Loucy (cell line): ENCODE measurements around the gene CYFIP1.

Source experiments
- H2AFZ ChIP-seq: fragments of 200-600 bp; sonication (generic); 2 replicates; pipeline ENCODE4 v1.6.0; 2016; ENCODE audit warnings: antibody characterized with exemption, mild to moderate bottlenecking, low read length, moderate library complexity
- H3F3A ChIP-seq: fragments of 200-600 bp; 2 replicates; pipeline ENCODE4 v1.6.0; 2016; ENCODE audit warnings: antibody characterized with exemption, low read depth, mild to moderate bottlenecking
- H3K27me3 ChIP-seq: fragments of 200-600 bp; sonication (generic); 2 replicates; pipeline ENCODE4 v1.6.1; 2014; ENCODE audit warnings: low read length, mild to moderate bottlenecking; ENCODE audit not compliant: insufficient read depth, poor library complexity, severe bottlenecking
- H3K36me3 ChIP-seq: fragments of 200-600 bp; sonication (generic); 2 replicates; pipeline ENCODE4 v1.6.1; 2016; ENCODE audit warnings: low read length; ENCODE audit not compliant: insufficient read depth
- H3K4me1 ChIP-seq: fragments of 200-600 bp; sonication (generic); 2 replicates; pipeline ENCODE4 v1.5.1; 2014; ENCODE audit warnings: low read length, mild to moderate bottlenecking; ENCODE audit not compliant: insufficient read depth, poor library complexity, severe bottlenecking
- H3K4me2 ChIP-seq: fragments of 200-600 bp; sonication (generic); 2 replicates; pipeline ENCODE4 v1.6.0; 2014; ENCODE audit warnings: antibody characterized with exemption, low read length, low read depth, mild to moderate bottlenecking; ENCODE audit not compliant: poor library complexity, severe bottlenecking
- H3K4me3 ChIP-seq: fragments of 200-600 bp; sonication (generic); 2 replicates; pipeline ENCODE4 v1.5.1; 2014; ENCODE audit warnings: low read length, mild to moderate bottlenecking, mixed read lengths; ENCODE audit not compliant: poor library complexity, severe bottlenecking
- H3K79me2 ChIP-seq: fragments of 200-600 bp; sonication (generic); 2 replicates; pipeline ENCODE4 v1.6.1; 2014; ENCODE audit warnings: low read length; ENCODE audit not compliant: insufficient read depth
- H3K9ac ChIP-seq: fragments of 200-600 bp; sonication (generic); 2 replicates; pipeline ENCODE4 v1.6.0; 2014; ENCODE audit warnings: mild to moderate bottlenecking, low read depth, low read length, moderate library complexity; ENCODE audit not compliant: poor library complexity, severe bottlenecking
- H3K9me2 ChIP-seq: fragments of 200-600 bp; sonication (generic); replicated peaks from 2 replicates; pipeline ENCODE4 v1.6.1; 2016; ENCODE audit warnings: low read depth, low read length, mixed read lengths
- H3K9me3 ChIP-seq: fragments of 200-600 bp; sonication (generic); 2 replicates; pipeline ENCODE4 v1.6.1; 2014; ENCODE audit warnings: mild to moderate bottlenecking, antibody characterized with exemption, low read length, low read depth; ENCODE audit not compliant: insufficient read depth
- H4K20me1 ChIP-seq: fragments of 200-600 bp; sonication (generic); 2 replicates; pipeline ENCODE4 v1.6.0; 2014; ENCODE audit warnings: antibody characterized with exemption, low read length, mild to moderate bottlenecking; ENCODE audit not compliant: insufficient read depth, poor library complexity, severe bottlenecking
- EZH2phosphoT487 ChIP-seq: fragments of 200-600 bp; IDR thresholded peaks from 2 replicates; pipeline ENCODE4 v1.6.1; 2018; ENCODE audit warnings: antibody characterized with exemption, mild to moderate bottlenecking, moderate library complexity, borderline replicate concordance
- TF ChIP-seq, protein P1 (sequence below): fragments of 200-600 bp; sonication (generic); conservative IDR thresholded peaks from 2 replicates; pipeline ENCODE4 v1.5.1; 2014; ENCODE audit warnings: mild to moderate bottlenecking, antibody characterized with exemption, low read length

The CYFIP1 gene

DNA sequence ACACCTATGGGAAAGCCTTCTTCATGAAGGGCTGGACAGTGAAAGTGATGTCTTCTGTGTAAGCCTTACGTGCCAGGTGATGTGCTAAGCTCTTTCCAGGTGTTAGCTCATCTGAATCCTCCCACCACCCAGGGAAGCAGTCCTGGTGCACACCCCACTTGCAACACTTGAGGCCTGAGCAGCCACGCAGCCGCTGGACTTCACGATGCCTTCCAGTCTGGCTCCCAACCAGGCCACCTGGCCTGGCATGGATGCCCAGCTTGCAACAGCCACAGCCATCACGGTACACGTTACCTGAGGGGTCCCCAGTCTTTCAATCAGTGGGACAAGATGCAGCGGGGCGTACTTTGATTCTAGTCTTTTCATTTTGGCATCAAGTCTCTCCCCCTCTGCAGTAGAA, 105.9 kb downstream of the CYFIP1 start:
- Histone ChIP-seq H3K4me2 (no peak overlapping the region), H3K79me2 (no peaks in the 10 kb centered on the region), H3K4me3 (no peak overlapping the region), H3K4me1 (no peaks in the 10 kb centered on the region), H3K27me3 (no peaks in the 10 kb centered on the region), H3F3A (no peaks in the 10 kb centered on the region), H3K9ac (no peak overlapping the region), H4K20me1 (no peaks in the 10 kb centered on the region), H2AFZ (no peak overlapping the region), H3K9me3 (no peaks in the 10 kb centered on the region), H3K36me3 (peaks cover 22% of the 10 kb centered on the region; the same call in 1 of the 2 replicates), H3K9me2 (no peaks in the 10 kb centered on the region)
- TF ChIP-seq, protein P1, sequence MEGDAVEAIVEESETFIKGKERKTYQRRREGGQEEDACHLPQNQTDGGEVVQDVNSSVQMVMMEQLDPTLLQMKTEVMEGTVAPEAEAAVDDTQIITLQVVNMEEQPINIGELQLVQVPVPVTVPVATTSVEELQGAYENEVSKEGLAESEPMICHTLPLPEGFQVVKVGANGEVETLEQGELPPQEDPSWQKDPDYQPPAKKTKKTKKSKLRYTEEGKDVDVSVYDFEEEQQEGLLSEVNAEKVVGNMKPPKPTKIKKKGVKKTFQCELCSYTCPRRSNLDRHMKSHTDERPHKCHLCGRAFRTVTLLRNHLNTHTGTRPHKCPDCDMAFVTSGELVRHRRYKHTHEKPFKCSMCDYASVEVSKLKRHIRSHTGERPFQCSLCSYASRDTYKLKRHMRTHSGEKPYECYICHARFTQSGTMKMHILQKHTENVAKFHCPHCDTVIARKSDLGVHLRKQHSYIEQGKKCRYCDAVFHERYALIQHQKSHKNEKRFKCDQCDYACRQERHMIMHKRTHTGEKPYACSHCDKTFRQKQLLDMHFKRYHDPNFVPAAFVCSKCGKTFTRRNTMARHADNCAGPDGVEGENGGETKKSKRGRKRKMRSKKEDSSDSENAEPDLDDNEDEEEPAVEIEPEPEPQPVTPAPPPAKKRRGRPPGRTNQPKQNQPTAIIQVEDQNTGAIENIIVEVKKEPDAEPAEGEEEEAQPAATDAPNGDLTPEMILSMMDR = no peak
- TF ChIP-seq EZH2phosphoT487 = no peak

DNA sequence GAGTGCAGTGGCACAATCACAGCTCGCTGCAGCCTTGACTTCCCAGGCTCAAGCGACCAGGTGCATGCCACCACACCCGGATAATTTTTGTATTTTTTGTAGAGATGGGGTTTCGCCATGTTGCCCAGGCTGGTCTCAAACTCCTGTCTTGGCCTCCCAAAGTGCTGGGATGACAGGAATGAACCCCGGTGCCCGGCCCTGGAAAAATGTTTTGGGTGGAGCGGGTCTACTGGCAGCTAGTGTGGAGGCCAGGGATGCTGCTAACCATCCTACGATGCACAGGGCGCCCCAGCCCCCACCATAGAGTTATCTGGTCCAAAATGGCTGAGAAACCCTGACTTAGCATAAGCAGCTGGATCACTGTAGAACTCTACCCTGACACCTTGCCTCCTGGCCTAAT, 106.3 kb downstream of the CYFIP1 start:
- no peak overlapping the region for H2AFZ ChIP-seq

DNA sequence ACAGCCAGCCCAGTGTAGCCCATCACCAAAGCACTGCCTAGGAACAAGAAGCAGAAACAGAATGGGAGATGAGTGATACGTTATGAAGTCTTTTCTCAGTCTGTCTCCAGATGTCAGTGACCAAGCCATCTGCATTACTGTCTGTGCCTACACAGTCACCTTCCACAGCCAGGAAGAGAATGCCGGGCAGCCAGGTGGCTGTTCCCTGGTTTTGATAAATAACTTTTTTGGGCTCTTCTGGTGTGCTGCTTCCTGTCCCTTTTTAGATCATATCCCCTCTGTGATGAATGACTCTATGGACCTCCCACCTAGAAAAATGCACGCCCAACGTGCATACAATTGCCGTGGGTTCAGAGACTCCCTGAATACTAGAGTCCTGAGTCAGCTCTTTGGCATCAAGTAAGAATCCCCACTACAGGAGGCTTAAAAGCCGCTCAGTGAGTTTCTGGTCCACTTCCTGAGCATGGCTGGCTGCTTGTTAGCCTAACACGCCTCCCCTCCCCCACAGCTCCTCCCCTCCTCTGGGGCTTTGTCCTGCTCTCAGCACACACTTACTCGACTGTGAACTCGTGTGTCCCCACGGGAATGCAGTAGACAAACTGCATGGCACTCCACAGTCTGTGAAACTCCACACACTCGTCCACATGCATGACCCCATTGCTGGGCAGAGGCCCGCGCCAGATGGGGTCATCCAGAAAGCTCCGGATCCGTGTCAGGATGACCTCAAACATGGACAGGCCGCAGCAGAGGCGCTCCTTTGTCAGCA, 107.0 kb downstream of the CYFIP1 start:
- no peak overlapping the region for H3K9ac ChIP-seq
- H3K4me1 ChIP-seq = no peaks in the 10 kb centered on the region
- no peak overlapping the region for H3K4me2 ChIP-seq
- H3K9me2 ChIP-seq = no peaks in the 10 kb centered on the region
- no peaks in the 10 kb centered on the region for H4K20me1 ChIP-seq
- peaks cover 33% of the 10 kb centered on the region; the same call in 1 of the 2 replicates for H3K36me3 ChIP-seq
- no peaks in the 10 kb centered on the region for H3F3A ChIP-seq
- no peaks in the 10 kb centered on the region for H3K79me2 ChIP-seq
- no peak overlapping the region for H2AFZ ChIP-seq
- TF ChIP-seq, protein P1 = no peak
- TF ChIP-seq EZH2phosphoT487 = no peak
- H3K4me3 ChIP-seq = no peak overlapping the region
- H3K9me3 ChIP-seq = no peaks in the 10 kb centered on the region
- no peaks in the 10 kb centered on the region for H3K27me3 ChIP-seq

More for the DNA sequence above, 106.3 kb downstream of the CYFIP1 start:
- Histone ChIP-seq H3K4me2 (no peak overlapping the region), H3F3A (no peaks in the 10 kb centered on the region), H3K4me1 (no peaks in the 10 kb centered on the region), H3K9me2 (no peaks in the 10 kb centered on the region), H3K9ac (no peak overlapping the region), H3K4me3 (no peak overlapping the region), H3K9me3 (no peaks in the 10 kb centered on the region), H3K79me2 (no peaks in the 10 kb centered on the region), H3K36me3 (peaks cover 26% of the 10 kb centered on the region; the same call in 1 of the 2 replicates), H3K27me3 (no peaks in the 10 kb centered on the region), H4K20me1 (no peaks in the 10 kb centered on the region)
- TF ChIP-seq, protein P1 = no peak
- no peak for TF ChIP-seq EZH2phosphoT487
